Fibroblast of skin of right biceps (primary cell): ENCODE measurements around the gene ADGRF3.
"Not testable (repeated sequence)": the region's sequence is repeated elsewhere in the genome, so short reads cannot be mapped to it uniquely, and the experiment has no call there.

Source experiments
- DNase-seq: peaks from one replicate; pipeline ENCODE4 v3.0.0-alpha.2; 2013

ADGRF3 gene

GRCh38 chr2:26314243-26314642 is 32.3 kb downstream of the ADGRF3 start:
- no peak for DNase-seq

- no peak for DNase-seq
Observed at GRCh38 chr2:26313446-26313845, 33.1 kb downstream of the ADGRF3 start.

GRCh38 chr2:26312471-26312870 is 34.1 kb downstream of the ADGRF3 start:
- no peak for DNase-seq

DNA sequence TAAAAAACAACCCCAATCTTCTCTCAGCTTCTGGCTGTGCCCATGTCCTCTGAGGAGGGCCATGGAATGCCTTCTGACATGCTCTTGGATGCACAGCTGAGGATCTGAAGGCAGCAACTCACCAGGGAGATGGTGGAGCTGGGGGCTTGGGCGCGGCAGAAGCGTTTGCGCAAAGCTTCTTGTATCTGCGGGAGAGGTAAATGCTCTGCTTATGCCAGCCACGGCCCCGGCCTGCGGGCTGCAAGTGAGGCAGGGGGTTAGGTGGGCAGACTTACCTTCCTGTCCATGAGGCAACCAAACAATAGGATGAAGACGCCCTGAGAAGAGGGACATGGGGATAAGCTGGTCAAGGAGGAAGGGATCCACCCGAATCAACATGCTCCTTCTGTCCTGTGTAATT is 36.7 kb downstream of the ADGRF3 start:
- DNase-seq, result no peak

DNA sequence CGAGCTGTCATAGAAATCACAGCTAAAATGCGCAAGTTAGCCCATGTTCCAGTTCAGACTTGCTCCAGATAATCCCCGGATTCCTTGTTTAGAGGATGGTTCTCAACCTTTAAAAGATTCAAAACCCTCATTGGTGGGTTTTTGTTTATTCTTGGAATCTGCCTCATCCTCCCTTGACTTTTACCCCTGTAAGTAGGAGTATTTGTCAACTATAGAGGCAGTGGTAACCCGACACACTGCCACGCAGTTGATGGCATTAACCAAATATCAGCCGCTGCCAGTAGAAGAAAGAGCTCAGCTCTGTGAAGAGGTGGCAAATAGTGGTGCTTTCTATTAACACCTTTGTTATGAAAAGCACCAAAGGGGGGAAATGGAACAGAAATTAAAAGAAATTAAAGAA is 41.0 kb downstream of the ADGRF3 start:
- no peak for DNase-seq

DNA sequence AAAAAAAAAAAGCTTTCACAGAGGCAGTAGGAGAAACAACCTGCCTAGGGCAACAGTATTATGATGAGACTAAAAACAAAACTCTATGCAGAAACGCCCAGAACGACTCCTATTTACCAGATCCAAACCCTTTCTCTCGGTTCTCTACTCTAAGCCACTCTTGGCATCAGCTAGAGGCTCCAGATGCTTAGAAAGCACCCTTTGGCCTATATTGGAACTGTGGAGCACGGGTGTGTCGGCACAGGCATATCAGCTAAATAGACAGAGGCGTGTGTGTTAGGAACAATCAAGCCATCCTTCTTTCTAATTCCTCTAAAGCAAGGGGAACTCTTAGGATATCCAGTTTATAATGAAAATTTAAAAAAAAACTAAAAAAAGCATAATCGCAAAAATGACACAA is 41.5 kb downstream of the ADGRF3 start:
- not testable (repeated sequence) for DNase-seq

DNA sequence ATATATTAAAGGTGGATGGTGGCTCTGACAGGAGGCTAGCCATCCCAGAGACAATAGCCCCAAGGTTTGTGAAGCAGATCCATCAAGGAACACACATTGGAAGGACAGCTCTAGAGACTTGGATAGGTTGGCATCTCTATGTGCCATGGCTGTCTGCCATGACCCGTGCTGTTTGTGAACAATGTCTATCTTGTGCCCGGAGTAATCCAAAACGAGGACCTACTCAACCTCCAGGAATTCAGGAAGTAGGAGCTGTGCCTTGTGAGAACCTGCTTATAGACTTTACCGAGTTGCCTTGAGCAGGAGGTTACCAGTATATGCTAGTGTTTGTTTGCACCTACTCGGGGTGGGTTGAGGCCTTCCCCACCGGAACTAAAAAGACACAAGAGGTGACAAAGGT is 43.7 kb downstream of the ADGRF3 start:
- DNase-seq, result no peak

DNA sequence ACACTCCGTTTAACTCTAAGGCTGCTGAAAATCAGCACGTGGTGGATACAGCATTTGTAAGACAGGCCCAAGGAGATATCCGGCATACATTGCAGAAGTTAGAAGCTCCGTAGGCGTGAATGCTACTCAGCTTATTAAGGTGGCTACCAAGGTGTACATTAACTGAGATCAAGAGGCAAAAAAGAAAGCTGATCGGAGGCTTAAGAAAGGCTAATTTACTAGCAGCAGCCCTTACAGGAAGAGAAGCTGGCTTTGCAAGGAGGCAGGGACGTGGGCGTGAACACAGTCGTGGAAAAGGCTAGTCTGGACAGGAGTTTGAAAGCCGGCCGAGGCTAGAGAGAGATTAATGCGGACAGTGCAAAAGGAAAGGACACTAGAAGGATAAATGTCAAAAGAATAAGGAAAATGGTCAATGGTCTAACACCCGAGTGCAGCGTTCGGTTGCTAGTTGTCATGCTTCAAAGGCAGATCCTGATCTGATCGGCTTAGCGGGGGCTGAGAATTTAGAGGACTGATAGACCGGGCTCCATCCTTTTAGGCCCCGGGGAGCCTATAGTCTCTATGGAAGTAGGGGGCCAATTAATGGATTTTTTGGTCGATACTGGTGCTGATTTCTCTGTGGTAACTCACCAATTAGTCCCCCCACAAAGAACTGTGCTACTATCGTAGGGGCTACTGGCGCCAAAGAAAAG is 46.2 kb downstream of the ADGRF3 start:
- DNase-seq, result no peak

- DNase-seq, result peak; percentile 62
Observed at GRCh38 chr2:26299471-26300101, 47.0 kb downstream of the ADGRF3 start.

GRCh38 chr2:26298638-26299393 is 47.8 kb downstream of the ADGRF3 start:
- peak; percentile 48 for DNase-seq

GRCh38 chr2:26298286-26298637 is 48.3 kb downstream of the ADGRF3 start:
- DNase-seq, result no peak

- no peak for DNase-seq
Observed at GRCh38 chr2:26297061-26297460, 49.5 kb downstream of the ADGRF3 start.

DNA sequence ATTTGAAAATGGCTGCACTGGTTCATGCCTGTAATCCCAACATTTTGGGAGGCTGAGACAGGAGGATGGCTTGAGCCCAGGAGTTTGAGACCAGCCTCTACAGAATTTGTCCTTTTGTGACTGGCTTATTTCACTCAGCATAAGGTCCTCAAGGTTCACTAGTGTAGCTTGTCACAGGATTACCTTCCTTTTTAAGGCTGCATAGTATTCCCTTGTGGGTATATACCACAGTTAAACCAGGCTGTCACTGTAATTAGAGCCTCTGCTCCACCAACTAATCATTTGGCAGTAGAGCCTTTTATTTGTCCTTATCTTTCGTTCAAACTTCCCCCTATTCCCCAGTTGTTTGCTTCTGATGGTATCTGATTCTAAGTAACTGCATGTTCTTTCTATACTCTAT is 51.1 kb downstream of the ADGRF3 start:
- DNase-seq, result no peak

GRCh38 chr2:26292646-26293045 is 53.9 kb downstream of the ADGRF3 start:
- DNase-seq, result peak; percentile 28

GRCh38 chr2:26290001-26290400 is 56.6 kb downstream of the ADGRF3 start:
- no peak for DNase-seq

DNA sequence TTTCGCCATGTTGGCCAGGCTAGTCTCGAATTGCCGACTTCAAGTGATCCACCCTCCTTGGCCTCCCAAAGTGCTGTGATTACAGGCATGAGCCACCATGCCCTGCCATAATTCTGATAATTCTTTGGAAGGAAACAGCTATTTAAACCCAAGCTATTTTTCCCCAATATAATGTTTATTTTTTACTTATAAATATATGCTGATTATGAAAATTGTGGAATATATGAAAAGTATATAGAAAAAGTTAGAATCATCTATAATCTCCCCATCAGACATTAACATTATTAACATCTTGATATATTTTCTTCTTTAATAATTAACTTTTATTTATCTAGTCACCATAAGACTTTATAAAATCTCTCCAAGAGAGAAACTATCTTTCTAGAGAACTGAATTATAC is 60.7 kb downstream of the ADGRF3 start:
- no peak for DNase-seq

GRCh38 chr2:26284132-26284531 is 62.5 kb downstream of the ADGRF3 start:
- peak; percentile 66 for DNase-seq

DNA sequence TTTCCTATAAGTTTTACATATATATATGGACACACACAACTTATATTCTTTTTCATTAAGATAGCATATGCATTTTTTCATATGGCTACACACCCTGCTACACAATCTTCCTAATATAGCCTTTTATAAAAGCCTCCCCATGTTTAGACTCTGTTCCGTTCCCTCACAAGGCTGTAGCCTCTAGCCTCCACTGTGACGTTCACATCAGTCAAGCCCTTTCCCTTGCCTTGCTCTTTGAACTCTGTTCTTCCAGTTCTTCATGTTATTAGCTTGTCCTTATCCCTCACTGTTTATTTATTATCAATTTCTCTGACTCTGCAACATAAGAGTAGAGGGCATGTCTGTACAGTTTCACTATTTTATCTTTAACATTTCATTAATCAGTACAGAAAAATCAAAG is 63.0 kb downstream of the ADGRF3 start:
- no peak for DNase-seq

DNA sequence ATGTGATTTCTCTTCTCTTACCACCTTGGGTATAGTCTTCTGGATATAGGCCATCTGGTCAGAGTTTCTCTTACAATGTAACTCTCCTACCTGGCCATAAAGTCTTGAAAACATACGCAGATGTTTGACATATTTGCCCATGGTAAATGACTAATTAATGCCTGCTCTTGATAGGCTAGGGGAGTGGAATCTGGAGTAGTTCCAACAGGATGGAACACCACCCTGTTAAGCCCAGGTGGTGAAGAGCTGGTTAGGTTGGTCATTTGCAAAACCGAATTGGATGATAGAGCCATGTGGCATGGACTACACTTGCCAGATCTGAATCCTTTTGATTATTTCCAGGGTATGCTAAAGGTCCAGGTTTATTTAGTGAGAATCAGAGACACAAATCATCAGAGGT is 65.4 kb downstream of the ADGRF3 start:
- no peak for DNase-seq

DNA sequence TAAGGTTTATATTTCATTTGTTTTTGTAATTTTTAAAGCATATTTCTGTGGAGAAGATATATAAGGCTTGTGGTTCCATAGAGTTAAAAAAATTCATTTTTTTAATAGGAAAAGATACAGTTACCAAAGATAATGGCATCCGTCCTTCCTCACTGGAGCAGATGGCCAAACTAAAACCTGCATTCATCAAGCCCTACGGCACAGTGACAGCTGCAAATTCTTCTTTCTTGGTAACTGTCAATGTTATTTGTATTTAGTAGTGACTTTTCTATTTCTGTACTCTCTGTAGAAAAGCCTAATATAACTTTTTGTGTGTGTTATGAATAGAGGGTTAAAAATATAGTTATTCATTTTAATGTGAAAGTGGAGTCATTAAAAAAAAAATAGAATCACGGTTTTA is 66.7 kb downstream of the ADGRF3 start:
- no peak for DNase-seq

GRCh38 chr2:26276484-26277227 is 69.9 kb downstream of the ADGRF3 start:
- DNase-seq, result no peak

- peak; percentile 68 for DNase-seq
Observed at GRCh38 chr2:26274058-26274613, 72.5 kb downstream of the ADGRF3 start.

DNA sequence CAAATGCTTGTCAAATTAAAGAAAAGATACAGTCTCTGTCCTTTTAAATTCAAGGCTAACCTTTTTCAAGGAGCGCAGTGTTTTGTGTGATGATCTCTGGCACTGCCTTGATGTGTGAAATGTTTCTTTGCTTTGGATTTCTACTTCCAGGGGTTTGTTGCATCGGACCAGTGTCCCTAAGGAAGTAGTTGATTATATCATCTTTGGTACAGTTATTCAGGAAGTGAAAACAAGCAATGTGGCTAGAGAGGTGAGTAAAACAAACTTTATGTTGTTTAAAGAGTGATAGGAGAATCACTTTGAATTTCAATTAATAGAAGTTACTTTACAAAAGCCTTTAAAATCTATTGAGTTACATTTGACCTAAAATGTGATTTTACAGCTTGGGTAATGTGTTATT is 73.1 kb downstream of the ADGRF3 start:
- DNase-seq, result peak; percentile 41
